ENCODE data around the gene CST8. TPM values are rescaled to one million over a fixed set of nuclear protein-coding genes. Genes with fewer than 3 reads are reported as not detected.

CST8 gene
- total RNA-seq (2014; rRNA removed; shearing (Covaris generic)) (not detected in 2 replicates), polyA plus RNA-seq (2016; fragmentation: Nextera tagmentation; extraction: Ambion mirVana) (not detected in 2 replicates)
- long read RNA-seq: 0 reads

GRCh38 chr20:23490817-23491216, at the start of gene CST8:
TSS of gene CST8 (plus strand) at chr20:23491117. CDS start at chr20:23491668, 551 bp downstream.
- H2AFZ ChIP-seq: no peak within 1 kb of the TSS
- no peaks in the 10 kb centered on the region for H3K79me2 ChIP-seq (replicated peaks; ENCODE audit: insufficient read depth)
- H3K27me3 ChIP-seq (ENCODE audit: insufficient read depth): no peaks in the 10 kb centered on the region
- ATAC-seq (no peak), DNase-seq (ENCODE audit: low spot score) (no peak)
- H3K4me2 ChIP-seq: no peak within 1 kb of the TSS
- no peak within 1 kb of the TSS for H3K4me3 ChIP-seq
- no peaks in the 10 kb centered on the region for H3K4me1 ChIP-seq (ENCODE audit: insufficient read depth)
- H3F3A ChIP-seq (replicated peaks; ENCODE audit: low read depth): no peaks in the 10 kb centered on the region
- H4K20me1 ChIP-seq (replicated peaks; ENCODE audit: insufficient read depth): no peaks in the 10 kb centered on the region
- Mint-ChIP-seq H3K36me3 (ENCODE audit: low read depth) (peaks cover 4% of the 10 kb centered on the region), H3K4me3 (no peak within 1 kb of the TSS), H3K9me3 (peaks cover 6% of the 10 kb centered on the region; the same call in 2 of the 3 replicates), H3K27me3 (ENCODE audit: insufficient read depth, low read depth, poor library complexity) (peaks cover 2% of the 10 kb centered on the region), H3K4me1 (no peaks in the 10 kb centered on the region; the same call in 2 of the 3 replicates), H3K27ac (no peak within 1 kb of the TSS)
- TF ChIP-seq JUNB (IDR thresholded peaks at IDR 0.05; ENCODE audit: unreplicated experiment) (no peak), ZNF114 (CRISPR knock-in tag; IDR thresholded peaks at IDR 0.05) (no peak), ZNF462 (CRISPR knock-in tag; IDR thresholded peaks at IDR 0.05) (no peak), STAT1 (IDR thresholded peaks at IDR 0.05; ENCODE audit: unreplicated experiment) (no peak), POLR2AphosphoS5 (IDR thresholded peaks at IDR 0.05; ENCODE audit: low read depth) (no peak), EZH2phosphoT487 (IDR thresholded peaks at IDR 0.05; ENCODE audit: unreplicated experiment) (no peak)
- H3K36me3 ChIP-seq (ENCODE audit: insufficient read depth): no peaks in the 10 kb centered on the region; the same call in 1 of the 2 replicates
- peaks cover 15% of the 10 kb centered on the region for H3K9me2 ChIP-seq (ENCODE audit: insufficient read depth)
- H3K27ac ChIP-seq (ENCODE audit: low read depth): no peak within 1 kb of the TSS

DNA sequence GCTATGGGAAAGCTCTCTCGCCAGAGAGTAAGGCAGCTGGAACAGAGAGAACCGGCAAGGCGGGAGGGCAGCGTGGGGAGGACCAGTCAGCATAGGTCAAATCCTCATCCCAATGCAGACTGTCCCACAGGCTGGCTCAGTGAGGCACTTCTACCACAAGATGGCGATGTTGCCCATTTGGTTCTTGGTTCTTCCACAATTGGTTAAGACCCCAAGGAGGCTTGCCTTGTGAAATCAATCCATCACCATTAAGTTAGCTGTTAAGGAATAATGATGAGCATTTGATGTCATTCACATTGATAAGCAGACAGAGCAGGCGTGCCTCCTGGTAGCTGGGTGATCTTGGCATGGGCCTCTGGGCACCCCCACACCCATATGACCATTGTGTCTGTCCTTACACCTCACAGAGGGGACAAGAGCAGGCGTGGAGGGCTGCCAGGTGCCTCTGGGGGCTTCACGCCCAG, 49.0 kb upstream of the CST8 start:
- ATAC-seq (peak; percentile 95), DNase-seq (ENCODE audit: low spot score) (peak; percentile 95)
- Histone ChIP-seq H3K27ac (ENCODE audit: low read depth) (no peak overlapping the region), H3K4me3 (no peak overlapping the region), H3K36me3 (ENCODE audit: insufficient read depth) (no peaks in the 10 kb centered on the region), H3K9me2 (ENCODE audit: insufficient read depth) (no peaks in the 10 kb centered on the region), H3K4me2 (no peak overlapping the region), H3K4me1 (ENCODE audit: insufficient read depth) (no peaks in the 10 kb centered on the region), H4K20me1 (replicated peaks; ENCODE audit: insufficient read depth) (no peaks in the 10 kb centered on the region), H3K79me2 (replicated peaks; ENCODE audit: insufficient read depth) (no peaks in the 10 kb centered on the region), H2AFZ (no peak overlapping the region), H3F3A (replicated peaks; ENCODE audit: low read depth) (no peaks in the 10 kb centered on the region), H3K27me3 (ENCODE audit: insufficient read depth) (no peaks in the 10 kb centered on the region)
- Mint-ChIP-seq H3K27me3 (ENCODE audit: insufficient read depth, low read depth, poor library complexity) (peaks cover 7% of the 10 kb centered on the region), H3K4me1 (peaks cover 4% of the 10 kb centered on the region; the same call in 1 of the 3 replicates), H3K27ac (no peak overlapping the region), H3K36me3 (ENCODE audit: low read depth) (no peaks in the 10 kb centered on the region), H3K4me3 (no peak overlapping the region), H3K9me3 (no peaks in the 10 kb centered on the region)
- TF ChIP-seq, protein P1, sequence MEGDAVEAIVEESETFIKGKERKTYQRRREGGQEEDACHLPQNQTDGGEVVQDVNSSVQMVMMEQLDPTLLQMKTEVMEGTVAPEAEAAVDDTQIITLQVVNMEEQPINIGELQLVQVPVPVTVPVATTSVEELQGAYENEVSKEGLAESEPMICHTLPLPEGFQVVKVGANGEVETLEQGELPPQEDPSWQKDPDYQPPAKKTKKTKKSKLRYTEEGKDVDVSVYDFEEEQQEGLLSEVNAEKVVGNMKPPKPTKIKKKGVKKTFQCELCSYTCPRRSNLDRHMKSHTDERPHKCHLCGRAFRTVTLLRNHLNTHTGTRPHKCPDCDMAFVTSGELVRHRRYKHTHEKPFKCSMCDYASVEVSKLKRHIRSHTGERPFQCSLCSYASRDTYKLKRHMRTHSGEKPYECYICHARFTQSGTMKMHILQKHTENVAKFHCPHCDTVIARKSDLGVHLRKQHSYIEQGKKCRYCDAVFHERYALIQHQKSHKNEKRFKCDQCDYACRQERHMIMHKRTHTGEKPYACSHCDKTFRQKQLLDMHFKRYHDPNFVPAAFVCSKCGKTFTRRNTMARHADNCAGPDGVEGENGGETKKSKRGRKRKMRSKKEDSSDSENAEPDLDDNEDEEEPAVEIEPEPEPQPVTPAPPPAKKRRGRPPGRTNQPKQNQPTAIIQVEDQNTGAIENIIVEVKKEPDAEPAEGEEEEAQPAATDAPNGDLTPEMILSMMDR (conservative IDR thresholded peaks at IDR 0.05; ENCODE audit: low read depth in 2 of 2): peak; percentile 90 to 98
- no peak for TF ChIP-seq CREB1 (CRISPR knock-in tag; IDR thresholded peaks at IDR 0.05; ENCODE audit: low read depth)

Measured in GM23338 (cell line).